Measurements from ENCODE around the gene COX19. TPM values are rescaled to one million over a fixed set of nuclear protein-coding genes. Genes with fewer than 3 reads are reported as not detected.

Gene COX19
- total and polyA plus RNA-seq, 2 donors (not counting 1 experiment from before 2014, with no cell fraction given): 14.7 to 38.3 TPM

DNA sequence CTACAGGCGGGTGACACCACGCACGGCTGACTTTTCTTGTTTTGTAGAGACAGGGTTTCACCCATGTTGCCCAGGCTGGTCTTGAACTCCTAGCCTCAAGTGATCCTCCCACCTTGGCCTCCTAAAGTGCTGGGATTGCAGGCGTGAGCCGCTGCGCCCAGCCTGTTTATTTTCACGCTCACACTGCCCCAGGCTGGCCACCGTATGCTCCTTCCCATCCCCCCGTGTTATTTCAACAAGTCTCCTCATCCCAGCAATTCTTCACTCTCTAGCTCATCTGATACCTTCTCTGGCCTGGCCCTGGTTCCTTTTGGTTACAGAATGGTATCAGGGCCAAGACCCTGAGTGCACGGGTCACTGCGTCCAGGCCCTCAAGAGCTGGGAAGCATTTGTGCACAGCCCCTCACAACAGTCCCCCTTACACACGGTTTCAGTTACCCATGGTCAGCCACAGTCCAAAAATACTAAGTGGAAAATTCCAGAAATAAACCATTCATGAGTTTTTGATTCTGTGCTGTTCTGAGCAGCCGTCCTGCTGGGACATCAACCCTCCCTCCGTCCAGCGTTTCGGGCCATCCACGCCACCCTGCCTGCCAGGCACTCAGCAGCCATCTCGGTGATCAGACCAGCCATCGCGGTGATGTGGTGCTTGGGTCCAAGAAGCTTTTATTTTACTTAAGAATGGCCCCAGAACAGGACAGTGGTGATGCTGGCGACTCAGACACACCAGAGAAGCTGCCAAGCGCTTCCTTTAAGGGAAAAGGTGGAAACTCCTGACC lies 8.9 kb downstream of the COX19 start:
- DNase-seq: no peak

More for the DNA sequence above, 8.9 kb downstream of the COX19 start:
- intact Hi-C loops (cut with micrococcal nuclease): no loop called here
- no peak overlapping the region for H2AFZ ChIP-seq (ENCODE audit: insufficient read depth, low read depth, low read length, poor library complexity, severe bottlenecking)
- 84% methylated on average over 22 of the region's 22 CpGs for WGBS (ENCODE audit: insufficient coverage)
- H3K4me2 ChIP-seq (replicated peaks; ENCODE audit: low read depth, low read length, poor library complexity, severe bottlenecking): no peak overlapping the region
- ChIA-PET CTCF (interaction anchor here (0.8 to 1.9 kb wide), 3 partner anchors 26 to 99 kb away, joined by 3 to 5 read pairs (median 4); no protein-coding TSS in a partner anchor), POLR2A (interaction anchor here (0.8 kb wide), 1 partner anchor 9 kb away, joined by 4 read pairs; the partner anchor contains the start of gene COX19)
- H3K9ac ChIP-seq (ENCODE audit: low read length): no peak overlapping the region
- H3K4me1 ChIP-seq (ENCODE audit: control insufficient read depth in 2 of 2, insufficient read depth in 2 of 2, low read length in 2 of 2): peaks cover 17 to 31% of the 10 kb centered on the region in 2 donors
- peaks cover 77% of the 10 kb centered on the region for H4K20me1 ChIP-seq (ENCODE audit: control insufficient read depth, insufficient read depth, low read length, poor library complexity, severe bottlenecking)
- H3K79me2 ChIP-seq (ENCODE audit: control insufficient read depth, insufficient read depth, low read length): peaks cover 25% of the 10 kb centered on the region
- no peak for TF ChIP-seq EZH2 (IDR thresholded peaks at IDR 0.05; ENCODE audit: borderline replicate concordance, insufficient read depth, low read depth, low read length, poor library complexity, severe bottlenecking)
- TF ChIP-seq, protein P1, sequence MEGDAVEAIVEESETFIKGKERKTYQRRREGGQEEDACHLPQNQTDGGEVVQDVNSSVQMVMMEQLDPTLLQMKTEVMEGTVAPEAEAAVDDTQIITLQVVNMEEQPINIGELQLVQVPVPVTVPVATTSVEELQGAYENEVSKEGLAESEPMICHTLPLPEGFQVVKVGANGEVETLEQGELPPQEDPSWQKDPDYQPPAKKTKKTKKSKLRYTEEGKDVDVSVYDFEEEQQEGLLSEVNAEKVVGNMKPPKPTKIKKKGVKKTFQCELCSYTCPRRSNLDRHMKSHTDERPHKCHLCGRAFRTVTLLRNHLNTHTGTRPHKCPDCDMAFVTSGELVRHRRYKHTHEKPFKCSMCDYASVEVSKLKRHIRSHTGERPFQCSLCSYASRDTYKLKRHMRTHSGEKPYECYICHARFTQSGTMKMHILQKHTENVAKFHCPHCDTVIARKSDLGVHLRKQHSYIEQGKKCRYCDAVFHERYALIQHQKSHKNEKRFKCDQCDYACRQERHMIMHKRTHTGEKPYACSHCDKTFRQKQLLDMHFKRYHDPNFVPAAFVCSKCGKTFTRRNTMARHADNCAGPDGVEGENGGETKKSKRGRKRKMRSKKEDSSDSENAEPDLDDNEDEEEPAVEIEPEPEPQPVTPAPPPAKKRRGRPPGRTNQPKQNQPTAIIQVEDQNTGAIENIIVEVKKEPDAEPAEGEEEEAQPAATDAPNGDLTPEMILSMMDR (IDR thresholded peaks at IDR 0.05): no peak
- H3K27ac ChIP-seq (ENCODE audit: low read length in 2 of 2): no peak overlapping the region
- ATAC-seq (ENCODE audit: low read depth): no peak
- H3K4me3 Mint-ChIP-seq: no peak overlapping the region
- peaks cover 7% of the 10 kb centered on the region for H3K27me3 Mint-ChIP-seq
- no peak overlapping the region for H3K4me3 ChIP-seq (ENCODE audit: control extremely low read depth in 1 of 5, extremely low read depth in 1 of 5, insufficient read depth in 1 of 5, low read depth in 2 of 5, low read length in 4 of 5)
- H3K9me3 Mint-ChIP-seq (ENCODE audit: insufficient read depth): no peaks in the 10 kb centered on the region
- peak overlapping the region; percentile 2 for H3K27ac Mint-ChIP-seq
- peaks cover 0 to 41% of the 10 kb centered on the region in 2 experiments for H3K36me3 ChIP-seq (replicated peaks in 1 of 2; ENCODE audit: control extremely low read depth in 1 of 2, control insufficient read depth in 1 of 2, extremely low read depth in 1 of 2, insufficient read depth in 2 of 2, low read length in 1 of 2)
- peaks cover 35% of the 10 kb centered on the region for H3K4me1 Mint-ChIP-seq
- H3K27me3 ChIP-seq (replicated peaks in 1 of 4; ENCODE audit: control extremely low read depth in 1 of 4, control insufficient read depth in 3 of 4, insufficient read depth in 4 of 4, low read length in 3 of 4): peaks cover 0 to 23% (median 0%) of the 10 kb centered on the region in 4 experiments
- H3K9me3 ChIP-seq (ENCODE audit: control extremely low read depth in 1 of 3, control insufficient read depth in 2 of 3, insufficient read depth in 1 of 3, low read length in 2 of 3): peaks cover 0 to 13% (median 0%) of the 10 kb centered on the region in 3 donors

Data from B cell (primary cell).